ENCODE measurements around the gene SPPL2A. TPM values are rescaled to one million over a fixed set of nuclear protein-coding genes. Genes with fewer than 3 reads are reported as not detected.

The SPPL2A gene
- total RNA-seq, 4 donors from 2014 or later, result 47.0 to 425 (median 332) TPM

DNA sequence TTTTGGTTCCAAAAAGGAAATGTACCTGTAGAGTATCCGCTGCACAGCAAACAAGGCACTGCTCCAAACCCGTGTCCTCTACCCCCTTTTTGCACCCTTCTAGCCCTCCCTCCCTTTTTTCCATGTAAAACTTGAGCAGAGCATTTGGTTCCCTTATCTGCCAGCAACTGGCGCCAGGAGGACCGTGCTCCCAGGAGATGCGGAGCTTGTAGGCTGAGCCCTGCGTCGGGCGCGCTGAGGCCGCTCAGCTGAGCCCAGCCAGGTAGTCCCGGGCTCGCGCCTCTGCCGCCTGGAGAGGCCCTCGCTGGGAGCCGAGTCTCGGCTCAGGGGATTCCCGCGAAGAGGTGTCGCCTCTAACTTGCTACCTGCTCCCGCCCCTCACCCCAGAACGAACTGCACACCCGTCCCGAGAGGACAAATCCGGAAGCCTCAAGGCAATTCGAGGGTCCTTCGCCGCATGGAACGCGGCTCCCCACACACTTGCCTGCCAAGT, 79.5 kb downstream of the SPPL2A start:
- no peaks in the 10 kb centered on the region for H3K27me3 ChIP-seq
- H3K27ac ChIP-seq, result peak overlapping the region; percentile 83 to 96 (median 90)
- peaks cover 0 to 36% (median 8%) of the 10 kb centered on the region in 4 donors for H3K4me1 ChIP-seq
- TF ChIP-seq, protein P1, sequence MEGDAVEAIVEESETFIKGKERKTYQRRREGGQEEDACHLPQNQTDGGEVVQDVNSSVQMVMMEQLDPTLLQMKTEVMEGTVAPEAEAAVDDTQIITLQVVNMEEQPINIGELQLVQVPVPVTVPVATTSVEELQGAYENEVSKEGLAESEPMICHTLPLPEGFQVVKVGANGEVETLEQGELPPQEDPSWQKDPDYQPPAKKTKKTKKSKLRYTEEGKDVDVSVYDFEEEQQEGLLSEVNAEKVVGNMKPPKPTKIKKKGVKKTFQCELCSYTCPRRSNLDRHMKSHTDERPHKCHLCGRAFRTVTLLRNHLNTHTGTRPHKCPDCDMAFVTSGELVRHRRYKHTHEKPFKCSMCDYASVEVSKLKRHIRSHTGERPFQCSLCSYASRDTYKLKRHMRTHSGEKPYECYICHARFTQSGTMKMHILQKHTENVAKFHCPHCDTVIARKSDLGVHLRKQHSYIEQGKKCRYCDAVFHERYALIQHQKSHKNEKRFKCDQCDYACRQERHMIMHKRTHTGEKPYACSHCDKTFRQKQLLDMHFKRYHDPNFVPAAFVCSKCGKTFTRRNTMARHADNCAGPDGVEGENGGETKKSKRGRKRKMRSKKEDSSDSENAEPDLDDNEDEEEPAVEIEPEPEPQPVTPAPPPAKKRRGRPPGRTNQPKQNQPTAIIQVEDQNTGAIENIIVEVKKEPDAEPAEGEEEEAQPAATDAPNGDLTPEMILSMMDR (IDR thresholded peaks at IDR 0.05), result peak in 1 of 6 experiments; percentile 1
- TF ChIP-seq POLR2A (IDR thresholded peaks at IDR 0.05), result no peak
- H3K4me3 ChIP-seq, result peak overlapping the region; percentile 75 to 85 (median 79)
- H3K36me3 ChIP-seq, result peaks cover 0 to 7% (median 0%) of the 10 kb centered on the region in 3 donors
- DNase-seq, result peak in 2 of 3 donors; percentile 60 to 80
- H3K9me3 ChIP-seq, result no peaks in the 10 kb centered on the region

GRCh38 chr15:50685191-50685975, 80.1 kb downstream of the SPPL2A start:
- Histone ChIP-seq H3K4me3 (peak overlapping the region; percentile 75 to 85 (median 79)), H3K4me1 (peaks cover 0 to 36% (median 8%) of the 10 kb centered on the region in 4 donors)
- DNase-seq, result no peak

DNA sequence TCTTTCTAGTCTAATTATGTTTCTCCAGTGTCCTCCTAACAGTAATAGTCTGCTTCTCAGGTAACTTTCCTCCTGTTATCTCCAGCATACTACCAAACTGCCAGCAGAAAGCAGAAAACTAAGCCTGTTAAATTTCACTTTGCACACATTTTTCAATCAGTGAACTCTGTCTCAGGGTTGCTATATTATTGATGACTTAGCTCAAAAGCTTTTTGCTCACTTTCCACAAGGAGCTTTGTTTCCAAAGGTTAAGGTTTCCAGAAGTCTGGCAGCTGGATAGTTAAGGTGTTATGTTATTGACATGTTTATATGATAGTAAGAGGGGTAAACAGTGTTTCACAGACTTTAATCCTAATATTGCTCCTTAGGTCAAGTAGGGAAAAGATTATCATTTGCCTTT, 84.0 kb downstream of the SPPL2A start:
- no peak for DNase-seq
- no peaks in the 10 kb centered on the region for H3K9me3 ChIP-seq
- TF ChIP-seq POLR2A (IDR thresholded peaks at IDR 0.05), result no peak
- TF ChIP-seq, protein P1 (IDR thresholded peaks at IDR 0.05), result no peak
- peaks cover 0 to 7% (median 0%) of the 10 kb centered on the region in 3 donors for H3K36me3 ChIP-seq
- H3K27me3 ChIP-seq, result no peaks in the 10 kb centered on the region
- no peak overlapping the region for H3K4me3 ChIP-seq
- H3K27ac ChIP-seq, result no peak overlapping the region
- H3K4me1 ChIP-seq, result peaks cover 0 to 39% (median 5%) of the 10 kb centered on the region in 4 donors

More at GRCh38 chr15:50685191-50685975, 80.1 kb downstream of the SPPL2A start:
- H3K36me3 ChIP-seq, result peaks cover 0 to 7% (median 0%) of the 10 kb centered on the region in 3 donors
- no peaks in the 10 kb centered on the region for H3K9me3 ChIP-seq
- peak overlapping the region; percentile 83 to 96 (median 90) for H3K27ac ChIP-seq
- no peaks in the 10 kb centered on the region for H3K27me3 ChIP-seq
- TF ChIP-seq, protein P1 (IDR thresholded peaks at IDR 0.05), result peak in 1 of 6 experiments; percentile 8
- no peak for TF ChIP-seq POLR2A (IDR thresholded peaks at IDR 0.05)

DNA sequence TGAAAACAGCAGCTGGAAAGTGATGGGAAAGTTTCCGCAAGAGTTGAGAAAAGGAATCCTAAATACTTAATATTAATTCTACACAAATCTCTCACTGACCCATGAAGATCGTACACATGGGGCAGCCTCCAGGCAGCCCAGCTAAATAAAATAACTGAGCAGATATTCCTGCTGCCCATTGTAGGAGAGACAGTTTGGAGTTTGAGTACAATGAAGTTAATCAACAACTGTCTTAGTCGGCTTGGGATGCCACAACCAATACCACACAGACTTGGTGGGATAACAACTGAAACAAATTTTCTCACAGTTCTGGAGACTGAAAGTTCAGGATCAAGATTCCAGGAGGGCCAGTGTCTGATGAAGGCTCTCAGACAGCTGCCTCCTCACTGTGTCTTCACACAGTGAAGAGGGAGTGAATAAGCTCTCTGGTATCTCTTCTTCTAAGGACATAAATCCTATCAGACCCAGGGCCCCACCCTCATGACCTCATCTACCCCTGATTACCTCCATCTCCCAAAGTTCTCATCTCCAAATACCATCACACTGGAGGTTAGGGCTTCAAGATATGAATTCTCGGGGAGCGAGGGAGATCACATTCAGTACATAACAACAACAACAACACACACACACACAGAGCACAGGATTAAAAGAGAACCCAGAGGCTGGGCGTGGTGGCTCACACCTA, 88.6 kb downstream of the SPPL2A start:
- Histone ChIP-seq H3K27me3 (no peaks in the 10 kb centered on the region), H3K27ac (no peak overlapping the region), H3K4me3 (no peak overlapping the region), H3K4me1 (peaks cover 0 to 10% (median 0%) of the 10 kb centered on the region in 4 donors), H3K9me3 (no peaks in the 10 kb centered on the region), H3K36me3 (peaks cover 0 to 9% (median 0%) of the 10 kb centered on the region in 3 donors)
- TF ChIP-seq, protein P1 (IDR thresholded peaks at IDR 0.05), result no peak
- no peak for TF ChIP-seq POLR2A (IDR thresholded peaks at IDR 0.05)
- no peak for DNase-seq

- TF ChIP-seq, protein P1 (IDR thresholded peaks at IDR 0.05), result peak; percentile 67 to 91 (median 81)
- no peak for TF ChIP-seq POLR2A (IDR thresholded peaks at IDR 0.05)
- H3K27ac ChIP-seq, result no peak overlapping the region
- no peak for DNase-seq
- H3K36me3 ChIP-seq, result peaks cover 0 to 9% (median 0%) of the 10 kb centered on the region in 3 donors
- H3K9me3 ChIP-seq, result no peaks in the 10 kb centered on the region
- no peaks in the 10 kb centered on the region for H3K27me3 ChIP-seq
- no peak overlapping the region for H3K4me3 ChIP-seq
- H3K4me1 ChIP-seq, result peaks cover 0 to 10% (median 0%) of the 10 kb centered on the region in 4 donors
Observed at GRCh38 chr15:50675535-50676144, 89.9 kb downstream of the SPPL2A start.

Data from Peyer's patch (tissue), 4 donors.